ENCODE data around the gene NUPR2.
"Not testable (repeated sequence)": the region's sequence is repeated elsewhere in the genome, so short reads cannot be mapped to it uniquely, and the experiment has no call there.

The NUPR2 gene

GRCh38 chr7:56087445-56087844 is 28.8 kb downstream of the NUPR2 start:
- DNase-seq (ENCODE audit: low read depth in 2 of 2, low spot score in 1 of 2), result no peak

GRCh38 chr7:56086761-56087160 is 29.5 kb downstream of the NUPR2 start:
- DNase-seq (ENCODE audit: low read depth in 2 of 2, low spot score in 1 of 2), result no peak

- DNase-seq (ENCODE audit: low read depth in 2 of 2, low spot score in 1 of 2), result no peak
These were observed 32.9 kb downstream of the NUPR2 start for GRCh38 chr7:56083150-56083785.

GRCh38 chr7:56081626-56082340 is 34.4 kb downstream of the NUPR2 start:
- no peak for DNase-seq (ENCODE audit: low read depth in 2 of 2, low spot score in 1 of 2)

- not testable (repeated sequence) for DNase-seq (ENCODE audit: low read depth in 2 of 2, low spot score in 1 of 2)
These were observed 35.3 kb downstream of the NUPR2 start for GRCh38 chr7:56080726-56081435.

- DNase-seq (ENCODE audit: low read depth in 2 of 2, low spot score in 1 of 2), result no peak
These were observed 36.6 kb downstream of the NUPR2 start for GRCh38 chr7:56079450-56080185.

GRCh38 chr7:56078196-56078595 is 38.0 kb downstream of the NUPR2 start:
- no peak for DNase-seq (ENCODE audit: low read depth in 2 of 2, low spot score in 1 of 2)

GRCh38 chr7:56077681-56078080 is 38.5 kb downstream of the NUPR2 start:
- no peak for DNase-seq (ENCODE audit: low read depth in 2 of 2, low spot score in 1 of 2)

- DNase-seq (ENCODE audit: low read depth in 2 of 2, low spot score in 1 of 2), result peak; percentile 28 to 39
These were observed 41.8 kb downstream of the NUPR2 start for GRCh38 chr7:56074371-56074791.

GRCh38 chr7:56066376-56066775 is 49.8 kb downstream of the NUPR2 start:
- DNase-seq (ENCODE audit: low read depth in 2 of 2, low spot score in 1 of 2), result not testable (repeated sequence)

All from stimulated activated CD8-positive, alpha-beta memory T cell treated with anti-CD3 and anti-CD28 coated beads, Interleukin-4, amount 100 ng/mL, for 1 hour (primary cell).